ENCODE measurements around the gene CLDND1. TPM values are rescaled to one million over a fixed set of nuclear protein-coding genes. Genes with fewer than 3 reads are reported as not detected.

CLDND1 gene
- polyA plus RNA-seq, 3 donors = 23.0 to 62.4 (median 60.4) TPM

GRCh38 chr3:98553021-98553563, 30.4 kb upstream of the CLDND1 start:
- WGBS, 3 donors = 71 to 76% (median 73%) methylated on average over 6 of the region's 6 CpGs
- H3K27ac ChIP-seq (ENCODE audit: low read depth, low read length) = no peak overlapping the region

- H3K27ac ChIP-seq (ENCODE audit: low read depth, low read length) = no peak overlapping the region
- WGBS, 3 donors = 75 to 81% (median 76%) methylated on average over 4 of the region's 4 CpGs
These were observed 29.7 kb upstream of the CLDND1 start for GRCh38 chr3:98552232-98553020.

GRCh38 chr3:98551754-98552153, 29.1 kb upstream of the CLDND1 start:
- no peak overlapping the region for H3K27ac ChIP-seq (ENCODE audit: low read depth, low read length)
- 59 to 70% (median 70%) methylated on average over 3 of the region's 3 CpGs for WGBS, 3 donors

- WGBS, 3 donors = 83 to 91% (median 90%) methylated on average over 2 of the region's 2 CpGs
- no peak overlapping the region for H3K27ac ChIP-seq (ENCODE audit: low read depth, low read length)
These were observed 28.5 kb upstream of the CLDND1 start for GRCh38 chr3:98551236-98551635.

- H3K27ac ChIP-seq (ENCODE audit: low read depth, low read length) = no peak overlapping the region
- WGBS, 3 donors = 88 to 97% (median 91%) methylated on average over 3 of the region's 3 CpGs
These were observed 28.1 kb upstream of the CLDND1 start for GRCh38 chr3:98550833-98551232.

- WGBS, 3 donors = 82 to 92% (median 85%) methylated on average over 4 to 5 of the region's 5 CpGs
These were observed 25.8 kb upstream of the CLDND1 start for GRCh38 chr3:98548544-98548943.

GRCh38 chr3:98545940-98546339, 23.2 kb upstream of the CLDND1 start:
- 73 to 78% (median 78%) methylated on average over 5 of the region's 5 CpGs for WGBS, 3 donors
- no peak overlapping the region for H3K27ac ChIP-seq (ENCODE audit: low read depth, low read length)

More at GRCh38 chr3:98548544-98548943, 25.8 kb upstream of the CLDND1 start:
- no peak overlapping the region for H3K27ac ChIP-seq (ENCODE audit: low read depth, low read length)

GRCh38 chr3:98542623-98543022, 19.9 kb upstream of the CLDND1 start:
- 80 to 95% (median 93%) methylated on average over 1 of the region's 1 CpG for WGBS, 3 donors
- H3K27ac ChIP-seq (ENCODE audit: low read depth, low read length) = no peak overlapping the region

- 92 to 100% (median 92%) methylated on average over 1 of the region's 1 CpG for WGBS, 3 donors
- no peak overlapping the region for H3K27ac ChIP-seq (ENCODE audit: low read depth, low read length)
These were observed 19.0 kb upstream of the CLDND1 start for GRCh38 chr3:98541695-98542094.

GRCh38 chr3:98540346-98540745, 17.6 kb upstream of the CLDND1 start:
- no peak overlapping the region for H3K27ac ChIP-seq (ENCODE audit: low read depth, low read length)
- 83 to 86% (median 83%) methylated on average over 3 of the region's 3 CpGs for WGBS, 3 donors

GRCh38 chr3:98536456-98537017, 13.8 kb upstream of the CLDND1 start:
- 74 to 88% (median 88%) methylated on average over 6 of the region's 6 CpGs for WGBS, 3 donors

GRCh38 chr3:98534734-98535133, 12.0 kb upstream of the CLDND1 start:
- H3K27ac ChIP-seq (ENCODE audit: low read depth, low read length) = no peak overlapping the region
- 84 to 98% (median 91%) methylated on average over 1 of the region's 1 CpG for WGBS, 3 donors

More at GRCh38 chr3:98536456-98537017, 13.8 kb upstream of the CLDND1 start:
- no peak overlapping the region for H3K27ac ChIP-seq (ENCODE audit: low read depth, low read length)

GRCh38 chr3:98534168-98534567, 11.5 kb upstream of the CLDND1 start:
- WGBS, 3 donors = 90 to 95% (median 94%) methylated on average over 2 of the region's 2 CpGs
- no peak overlapping the region for H3K27ac ChIP-seq (ENCODE audit: low read depth, low read length)

GRCh38 chr3:98532709-98533571, 10.2 kb upstream of the CLDND1 start:
- no peak overlapping the region for H3K27ac ChIP-seq (ENCODE audit: low read depth, low read length)
- WGBS, 3 donors = 67 to 93% (median 89%) methylated on average over 6 of the region's 6 CpGs

GRCh38 chr3:98532275-98532637, 9.6 kb upstream of the CLDND1 start:
- WGBS, 3 donors = 74 to 88% (median 85%) methylated on average over 5 of the region's 5 CpGs

GRCh38 chr3:98531622-98532274, 9.0 kb upstream of the CLDND1 start, which contains the start of gene GPR15:
TSS of gene GPR15 (plus strand) at chr3:98531978. CDS start at chr3:98532034, 56 bp downstream.
- 77 to 83% (median 83%) methylated on average over 7 of the region's 7 CpGs for WGBS, 3 donors
- H3K27ac ChIP-seq (ENCODE audit: low read depth, low read length) = no peak within 1 kb of the TSS

More at GRCh38 chr3:98532275-98532637, 9.6 kb upstream of the CLDND1 start:
- H3K27ac ChIP-seq (ENCODE audit: low read depth, low read length) = no peak overlapping the region

- no peak overlapping the region for H3K27ac ChIP-seq (ENCODE audit: low read depth, low read length)
- WGBS, 3 donors = 75 to 91% (median 87%) methylated on average over 2 of the region's 2 CpGs
These were observed 8.0 kb upstream of the CLDND1 start for GRCh38 chr3:98530676-98531075.

- 88 to 90% (median 89%) methylated on average over 8 of the region's 8 CpGs for WGBS, 3 donors
- no peak overlapping the region for H3K27ac ChIP-seq (ENCODE audit: low read depth, low read length)
These were observed 7.3 kb upstream of the CLDND1 start for GRCh38 chr3:98529856-98530459.
